HG03066 (cell line): Measurements from ENCODE around the gene PPP4R3B.
A peak's percentile ranks its signal among the peaks of the same experiment; 100 is the strongest.

Experiments used
- ATAC-seq: cut with Tn5 transposase; IDR thresholded peaks from one replicate; pipeline ENCODE4 v1.9.1; 2021; ENCODE audit warnings: low read depth; ENCODE audit not compliant: unreplicated experiment

PPP4R3B gene

DNA sequence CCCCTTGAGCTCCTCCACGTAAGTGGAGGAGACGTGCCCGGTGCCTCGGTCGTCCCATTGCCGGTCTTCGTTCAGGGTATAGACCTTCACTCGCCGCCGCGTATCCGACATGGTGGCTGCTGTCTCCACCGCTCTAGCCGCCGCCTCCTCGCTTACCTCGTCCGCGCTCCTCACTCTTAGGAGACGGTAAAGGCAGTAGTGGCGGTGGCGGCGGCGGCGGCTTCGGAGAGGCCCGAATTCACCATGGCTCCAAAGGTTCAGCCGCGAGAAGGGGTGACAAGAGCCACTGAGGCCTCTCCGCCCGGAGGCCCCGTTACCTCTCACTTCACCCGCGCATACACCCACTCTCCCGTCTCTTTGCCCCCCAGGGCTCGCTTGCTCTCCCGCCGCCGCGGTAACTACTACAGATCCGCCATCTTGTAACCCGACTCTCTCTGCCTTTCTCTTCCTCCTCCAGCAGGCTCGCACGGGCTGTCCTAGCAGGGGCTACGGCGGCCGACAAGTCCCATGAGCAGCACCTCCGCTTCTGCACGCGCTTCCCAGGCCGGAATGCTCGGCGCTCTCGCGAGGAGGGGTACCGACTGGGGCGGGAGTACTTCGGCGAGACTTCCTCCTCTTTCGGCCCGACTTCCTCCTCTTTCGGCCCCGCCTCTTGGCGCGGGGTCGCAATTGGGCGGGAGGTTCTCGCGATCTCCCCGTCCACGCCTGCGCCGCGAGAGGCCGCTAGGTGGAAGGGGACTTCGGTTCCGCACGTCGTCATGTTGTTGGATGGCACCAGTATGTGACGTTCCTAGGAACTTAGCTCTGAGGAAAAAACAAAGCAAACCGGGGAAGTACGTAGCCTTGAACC, at the start of gene PPP4R3B:
Gene PPP4R3B (minus strand): TSS at position 448 of the 850 bp plus-strand sequence. CDS start 337 bp downstream, at position 111.
- ATAC-seq = peak; percentile 75

DNA sequence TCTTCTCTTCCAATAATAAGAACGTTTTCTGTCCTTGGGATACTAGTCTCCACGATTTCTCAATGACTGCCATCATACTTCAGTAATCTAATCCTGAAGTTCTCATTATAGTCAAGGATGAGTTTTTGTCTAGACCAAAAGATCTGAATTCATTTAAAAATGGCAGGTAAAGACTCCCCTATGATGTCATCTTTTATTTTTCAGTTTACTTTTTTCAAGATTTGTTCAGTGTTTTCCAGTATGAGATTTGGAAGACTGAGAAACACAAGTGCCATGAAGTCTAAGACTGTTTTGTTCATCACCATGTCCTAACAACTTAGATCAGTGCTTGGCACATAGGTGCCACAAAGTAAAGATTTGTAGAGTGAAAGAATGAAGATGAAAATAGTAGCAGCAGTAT, 35.8 kb upstream of the PPP4R3B start:
- no peak for ATAC-seq

DNA sequence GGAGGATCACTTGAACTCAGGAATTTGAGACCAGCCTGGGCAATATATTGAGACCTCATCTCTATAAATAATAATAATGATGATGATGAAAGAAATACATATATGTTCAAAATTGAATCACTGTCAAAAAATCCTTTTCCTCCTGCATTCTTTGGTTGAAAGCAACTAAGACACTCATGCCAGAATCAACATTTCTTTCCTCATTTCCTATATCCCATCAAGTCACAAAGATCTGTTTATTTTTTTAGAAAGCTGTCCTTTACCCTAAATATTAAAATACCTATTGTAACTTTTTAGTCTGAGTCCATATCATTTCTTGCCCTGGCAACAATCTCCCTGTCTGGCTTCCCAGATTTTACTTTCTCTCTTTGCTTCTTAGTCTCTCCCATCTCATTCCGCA, 31.8 kb upstream of the PPP4R3B start:
- no peak for ATAC-seq

DNA sequence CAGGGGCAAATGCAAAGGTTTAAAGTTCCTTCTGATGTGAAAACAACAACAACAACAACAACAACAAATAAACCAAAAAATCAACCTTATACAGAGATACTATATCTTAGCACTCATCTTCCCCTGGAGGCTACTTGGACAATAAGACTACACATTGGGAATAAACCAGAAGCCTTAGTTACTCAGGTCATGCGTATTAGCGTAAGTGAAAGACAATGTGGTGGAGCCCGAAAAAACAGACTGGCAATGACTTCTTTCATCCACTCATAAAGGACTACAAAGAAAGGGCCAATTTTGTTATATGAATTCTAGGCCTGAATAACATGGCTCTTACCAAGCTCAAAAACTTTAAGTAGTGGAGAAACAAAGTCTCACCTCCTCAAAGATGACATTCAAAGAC, 19.4 kb upstream of the PPP4R3B start:
- ATAC-seq = no peak

DNA sequence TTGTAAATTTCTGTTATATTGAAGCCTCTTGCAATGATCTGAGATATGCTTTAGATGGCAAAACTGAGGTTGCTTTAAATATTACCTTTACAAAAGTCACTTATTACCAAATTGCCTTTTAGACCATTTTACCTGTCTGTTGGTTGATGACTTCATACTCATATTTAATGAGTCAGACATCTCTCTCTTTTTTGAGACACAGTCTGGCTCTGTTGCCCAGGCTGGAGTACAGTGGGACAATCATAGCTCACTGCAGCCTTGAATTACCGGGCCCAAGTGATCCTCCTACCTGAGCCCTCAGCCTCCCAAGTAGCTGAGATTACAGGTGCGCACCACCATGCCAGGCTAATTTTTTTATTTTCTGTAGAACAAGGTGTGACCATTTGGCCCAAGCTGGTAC, 11.5 kb upstream of the PPP4R3B start:
- no peak for ATAC-seq

DNA sequence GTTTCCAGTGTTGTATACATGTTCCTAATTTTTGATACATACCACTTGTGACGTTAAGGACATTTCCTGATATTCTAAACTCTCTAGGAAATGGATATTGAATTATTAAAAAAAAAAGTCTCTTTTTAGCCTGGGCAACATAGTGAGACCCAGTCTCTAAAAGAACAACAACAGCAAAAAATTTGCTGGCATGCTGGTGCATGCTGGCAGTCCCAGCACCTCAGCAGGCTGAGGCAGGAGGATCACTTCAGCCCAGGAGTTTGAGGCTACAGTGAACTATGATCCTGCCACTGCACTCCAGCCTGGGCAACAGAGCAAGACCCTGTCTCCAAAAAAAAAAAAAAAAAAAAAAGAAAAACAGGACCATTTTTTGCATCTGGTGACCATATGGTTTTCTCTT, 10.5 kb upstream of the PPP4R3B start:
- ATAC-seq = no peak

DNA sequence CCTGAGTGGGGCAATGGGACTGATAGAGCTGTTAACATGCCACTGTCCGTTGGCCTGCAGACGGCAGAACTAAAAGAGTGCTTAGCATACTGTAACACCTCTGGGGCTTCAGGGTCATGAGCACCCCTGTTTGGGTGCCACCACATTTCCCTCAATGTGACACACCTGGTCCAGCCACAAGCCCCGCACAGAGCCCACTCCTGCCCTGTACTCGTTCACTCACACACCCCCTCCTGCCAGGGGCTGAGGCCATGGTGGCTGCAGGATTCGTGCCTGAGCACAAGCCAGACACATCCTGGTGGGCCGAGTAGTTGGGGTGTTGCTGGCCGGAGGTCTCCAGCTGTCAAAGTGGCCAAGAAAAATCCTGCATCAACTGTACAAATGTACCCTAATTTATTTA, 4.4 kb upstream of the PPP4R3B start:
- no peak for ATAC-seq

DNA sequence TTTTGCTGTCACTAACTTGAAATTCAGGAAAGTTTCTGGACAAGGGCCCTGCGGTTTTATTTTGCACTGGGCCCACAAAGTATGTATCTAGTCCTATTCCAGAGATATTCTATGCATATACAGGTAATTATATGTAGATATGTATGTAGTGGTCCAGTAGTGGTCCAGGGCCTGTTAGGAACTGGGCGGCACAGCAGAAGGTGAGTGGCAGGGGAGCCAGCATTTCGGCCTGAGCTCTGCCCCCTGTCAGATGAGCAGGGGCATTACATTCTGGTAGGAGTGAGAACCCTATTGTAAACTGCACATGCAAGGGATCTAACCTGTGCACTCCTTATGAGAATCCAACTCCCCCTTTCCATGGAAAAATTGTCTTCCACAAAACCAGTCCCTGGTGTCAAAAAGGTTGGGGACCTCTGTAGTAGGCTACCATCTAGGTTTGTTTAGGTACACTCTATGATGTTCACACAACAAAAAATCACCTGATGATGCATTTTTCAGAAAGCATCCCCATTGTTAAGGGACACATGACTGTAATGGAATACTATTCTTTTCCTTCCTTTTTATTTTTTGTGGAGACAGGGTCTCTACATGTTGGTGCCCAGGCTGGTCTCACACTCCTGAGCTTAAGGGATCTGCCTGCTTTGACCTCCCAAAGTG, 2.8 kb upstream of the PPP4R3B start:
- no peak for ATAC-seq

DNA sequence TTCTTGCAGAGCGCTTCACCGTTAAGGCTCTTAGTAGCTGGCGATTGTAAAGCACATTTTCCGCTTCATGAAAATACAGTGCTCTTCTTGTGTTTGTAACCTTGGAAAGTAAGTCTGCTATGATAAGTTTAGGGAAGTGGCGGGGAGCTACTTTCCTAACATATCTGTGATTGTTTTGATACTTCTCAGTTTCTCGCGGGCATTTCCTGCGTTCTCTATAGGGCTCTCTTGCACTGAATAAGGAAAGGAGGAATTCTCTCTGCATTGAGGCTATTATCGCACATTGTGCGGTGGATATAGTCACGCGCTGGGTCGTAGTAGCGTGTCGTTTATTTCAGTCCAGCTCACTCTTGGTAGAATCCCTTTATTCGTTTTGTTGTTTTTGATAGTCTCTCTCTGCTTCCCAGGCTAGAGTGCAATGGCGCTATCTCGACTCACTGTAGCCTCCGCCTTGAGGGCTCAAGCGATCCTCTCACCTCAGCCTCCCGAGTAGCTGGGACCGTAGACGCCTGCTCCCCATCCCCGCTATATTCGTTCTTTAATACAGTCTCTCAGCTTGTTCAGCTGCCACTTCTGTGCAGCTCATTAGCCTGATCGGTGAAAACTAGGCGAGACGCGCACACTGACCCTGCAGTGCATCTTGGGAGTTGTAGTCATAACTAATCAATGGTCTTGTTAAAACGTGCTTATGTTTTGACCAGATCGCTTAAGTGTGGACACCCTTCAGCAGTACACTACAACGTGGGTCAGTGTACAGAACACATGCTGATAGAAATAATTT, 1.0 kb upstream of the PPP4R3B start:
- peak; percentile 29 for ATAC-seq

DNA sequence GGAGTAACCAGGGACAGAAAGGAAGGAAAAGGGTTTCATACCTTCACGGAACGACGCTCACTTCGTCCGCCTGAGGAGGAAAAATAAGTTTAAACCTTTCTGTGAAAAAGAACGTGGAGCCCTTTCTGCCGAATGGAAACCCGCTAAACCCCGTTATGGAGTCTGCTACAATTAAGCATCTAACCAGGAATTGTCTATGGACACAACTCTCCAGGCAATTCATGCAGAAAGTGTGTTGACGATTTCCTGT, 528 bp upstream of the PPP4R3B start:
- ATAC-seq = no peak

DNA sequence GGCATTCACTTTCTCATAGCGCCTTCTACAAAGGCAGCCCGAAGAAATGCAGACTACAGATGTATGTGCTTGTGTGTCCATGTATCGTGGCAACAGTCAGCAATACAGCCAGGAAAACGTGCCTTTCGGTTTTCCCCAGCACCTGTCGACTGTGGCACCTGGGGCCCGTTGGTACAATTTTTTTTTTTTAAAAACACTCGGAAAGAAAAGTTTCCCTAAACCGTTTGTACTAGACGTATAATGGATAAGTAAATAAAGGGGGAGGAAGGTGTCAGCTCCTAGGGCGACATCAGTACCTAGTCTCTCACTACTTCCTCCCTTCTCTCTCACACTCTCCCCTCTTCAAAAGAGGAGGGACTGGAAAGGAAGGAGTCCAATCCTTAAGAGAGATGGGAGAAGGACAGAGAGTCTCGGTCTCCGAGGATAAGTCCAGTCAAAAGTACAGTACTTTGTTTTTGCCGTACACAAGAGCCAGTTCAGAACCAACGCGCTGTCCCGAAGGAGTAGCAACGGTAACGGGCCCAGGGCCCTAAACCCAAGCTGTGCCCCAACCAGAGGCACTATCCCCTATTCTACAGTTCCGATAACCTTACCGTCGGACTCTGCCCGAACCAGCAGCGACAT, 759 bp downstream of the PPP4R3B start:
- ATAC-seq = peak; percentile 15

DNA sequence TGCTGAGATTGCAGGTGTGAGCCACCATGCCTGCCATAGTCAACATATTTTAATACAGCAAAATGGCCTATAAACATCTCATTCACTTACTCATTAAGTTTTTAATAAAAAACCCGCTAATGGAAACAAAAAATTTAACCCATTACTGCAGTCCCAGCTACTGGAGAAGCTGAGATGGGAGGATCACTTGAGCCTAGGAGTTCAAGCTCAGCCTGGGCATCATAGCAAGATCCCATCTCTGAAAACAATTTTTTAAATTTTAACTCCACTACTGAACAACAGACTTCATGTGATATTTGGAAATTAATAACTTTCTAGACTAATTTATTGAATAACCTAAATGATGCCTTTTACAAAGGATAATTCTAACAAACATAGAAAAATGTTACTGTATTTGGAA, 5.4 kb downstream of the PPP4R3B start:
- no peak for ATAC-seq

DNA sequence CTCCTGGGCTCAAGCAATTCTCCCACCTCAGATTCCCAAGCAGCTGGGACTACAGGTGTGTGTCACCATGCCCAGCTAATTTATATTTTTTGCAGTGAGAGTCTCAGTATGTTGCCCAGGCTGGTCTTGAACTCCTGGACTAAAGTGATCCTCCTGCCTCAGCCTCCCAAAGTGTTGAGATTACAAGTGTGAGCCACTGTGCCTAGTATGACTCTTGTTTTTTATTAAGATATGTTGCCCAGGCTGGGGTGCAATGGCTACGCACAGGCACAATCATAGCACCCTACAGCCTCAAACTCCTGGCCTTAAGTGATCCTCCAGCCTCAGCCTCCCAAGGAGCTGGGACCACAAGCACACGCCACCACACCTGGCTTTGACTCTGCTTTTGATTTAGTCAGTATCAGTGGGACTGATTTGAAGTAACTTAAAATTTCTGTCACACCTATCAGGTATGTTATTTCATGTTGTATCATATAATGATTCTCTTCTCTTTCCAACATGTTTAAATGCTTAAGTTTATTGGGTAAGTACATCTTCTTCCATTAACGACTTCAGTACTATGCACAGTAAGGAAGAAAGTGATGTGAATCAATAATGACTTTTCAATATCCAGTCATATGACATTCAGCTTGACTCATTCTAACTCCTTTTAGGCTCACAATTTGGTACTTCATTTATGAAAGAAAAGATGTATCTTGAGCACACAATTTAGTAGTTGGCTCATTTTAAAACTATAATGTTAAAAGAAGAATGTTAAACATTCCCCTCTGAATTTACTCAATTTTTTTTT, 6.3 kb downstream of the PPP4R3B start:
- no peak for ATAC-seq

DNA sequence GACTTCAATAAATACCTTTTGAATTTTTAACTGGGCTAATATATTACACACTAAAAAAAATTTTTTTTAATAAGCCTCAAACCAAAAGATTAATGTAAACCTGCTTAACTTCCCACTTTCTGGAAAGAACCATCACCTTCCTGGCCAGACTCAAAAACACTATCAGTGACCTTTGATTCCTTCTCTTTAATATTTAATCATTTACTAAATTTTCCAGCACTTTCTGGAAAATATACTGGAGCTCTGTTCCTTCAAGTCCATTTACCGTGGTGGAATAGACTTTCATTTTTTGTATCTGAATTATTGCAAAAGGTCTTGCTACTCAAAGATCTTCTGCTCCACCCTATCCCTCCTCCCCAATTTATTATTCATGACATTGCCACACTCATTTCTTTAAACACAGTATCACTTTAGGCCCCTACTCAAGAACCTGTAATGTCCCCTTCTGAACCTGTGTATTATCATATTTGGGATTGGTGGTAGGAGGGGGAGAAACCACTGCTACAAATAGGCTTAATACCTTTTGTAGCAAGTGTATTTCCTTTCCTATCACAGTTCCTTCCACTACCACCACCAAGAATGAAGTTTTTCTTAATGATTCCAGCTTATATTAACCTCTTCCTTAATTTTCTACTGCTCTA, 7.4 kb downstream of the PPP4R3B start:
- ATAC-seq = no peak

DNA sequence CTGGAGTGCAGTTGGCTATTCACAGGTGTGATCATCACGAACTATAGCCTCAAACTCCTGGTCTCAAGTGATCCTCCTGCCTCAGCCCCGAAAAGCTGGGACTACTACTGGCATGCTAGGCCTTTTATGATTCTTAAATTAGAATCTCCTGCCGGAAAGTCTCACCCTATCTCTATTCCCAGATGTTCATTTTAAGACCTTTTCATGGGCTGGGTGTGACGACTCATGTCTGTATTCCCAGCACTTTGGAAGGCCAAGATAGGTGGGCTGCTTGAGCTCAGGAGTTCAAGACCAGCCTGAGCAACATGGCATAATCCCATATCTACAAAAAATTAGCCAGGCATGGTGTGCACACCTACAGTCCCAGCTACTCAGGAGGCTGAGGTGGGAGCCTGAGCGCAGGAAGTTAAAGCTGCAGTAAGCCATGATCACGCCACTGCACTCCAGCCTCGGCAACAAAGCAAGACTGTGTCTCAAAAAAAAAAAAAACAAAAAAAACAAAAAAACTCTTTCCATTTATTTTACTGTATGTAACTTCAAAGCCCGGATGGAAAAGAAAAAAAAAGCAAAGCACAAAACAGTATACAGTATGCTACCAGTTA, 8.1 kb downstream of the PPP4R3B start:
- ATAC-seq = no peak

DNA sequence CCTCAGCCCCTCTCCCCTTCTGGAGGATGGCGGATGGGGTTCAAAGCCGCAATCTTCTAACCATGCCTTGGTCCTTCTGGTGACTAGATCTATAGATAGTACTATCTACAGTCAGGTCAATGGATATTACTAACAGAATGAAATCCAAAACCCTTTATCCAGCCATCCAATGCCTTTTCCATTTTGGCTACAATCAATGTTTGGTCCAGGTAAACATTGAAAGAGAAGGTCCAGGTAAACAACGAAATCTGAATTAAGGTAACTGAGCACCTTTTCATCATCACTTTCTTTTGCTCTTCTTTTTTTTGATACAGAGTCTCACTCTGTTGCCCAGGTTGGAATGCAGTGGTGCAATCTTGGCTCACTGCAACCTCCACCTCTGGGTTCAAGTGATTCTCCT, 9.7 kb downstream of the PPP4R3B start:
- ATAC-seq = no peak

DNA sequence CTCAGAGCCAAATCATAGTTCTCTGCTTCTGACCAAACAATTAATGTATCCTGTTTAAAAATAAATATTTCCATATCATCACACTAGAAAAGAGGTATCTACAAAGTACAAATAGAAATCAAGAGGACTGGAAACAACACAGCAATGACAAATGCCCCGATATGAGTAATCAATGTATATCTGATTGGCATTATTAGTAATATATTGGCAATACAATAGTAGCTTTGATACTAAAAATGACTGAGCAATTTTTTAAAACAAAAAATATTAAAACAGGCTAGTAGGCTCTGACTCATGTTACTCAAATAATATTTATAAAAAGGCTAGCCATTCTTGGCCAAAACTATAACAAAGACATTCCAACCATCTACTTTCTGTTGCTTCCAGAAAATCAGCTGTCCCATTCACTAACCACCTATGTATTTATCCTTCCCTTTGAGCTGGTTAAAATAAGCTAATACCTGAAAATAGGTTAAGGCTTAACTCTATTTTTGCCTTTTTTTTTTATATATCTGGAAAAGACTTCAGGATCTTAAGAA, 13.3 kb downstream of the PPP4R3B start:
- no peak for ATAC-seq

DNA sequence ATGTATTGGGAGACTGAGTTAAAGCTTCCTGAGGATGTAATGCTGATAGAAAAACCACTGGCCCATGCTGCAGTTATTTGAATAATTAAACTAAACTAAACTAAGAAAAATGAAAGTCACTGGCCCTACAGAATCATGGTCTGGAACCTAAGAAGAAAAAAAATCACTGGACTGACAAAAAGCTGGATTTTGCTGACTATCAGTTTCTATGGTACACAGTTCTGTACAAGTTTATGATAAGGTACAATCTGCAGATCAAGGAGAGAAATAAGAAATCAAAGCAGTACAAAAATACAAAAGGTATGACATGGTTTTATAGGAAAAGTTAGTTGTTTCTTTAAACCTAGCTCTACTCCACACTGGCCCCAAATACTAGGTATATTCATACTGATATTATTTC, 15.6 kb downstream of the PPP4R3B start:
- no peak for ATAC-seq

DNA sequence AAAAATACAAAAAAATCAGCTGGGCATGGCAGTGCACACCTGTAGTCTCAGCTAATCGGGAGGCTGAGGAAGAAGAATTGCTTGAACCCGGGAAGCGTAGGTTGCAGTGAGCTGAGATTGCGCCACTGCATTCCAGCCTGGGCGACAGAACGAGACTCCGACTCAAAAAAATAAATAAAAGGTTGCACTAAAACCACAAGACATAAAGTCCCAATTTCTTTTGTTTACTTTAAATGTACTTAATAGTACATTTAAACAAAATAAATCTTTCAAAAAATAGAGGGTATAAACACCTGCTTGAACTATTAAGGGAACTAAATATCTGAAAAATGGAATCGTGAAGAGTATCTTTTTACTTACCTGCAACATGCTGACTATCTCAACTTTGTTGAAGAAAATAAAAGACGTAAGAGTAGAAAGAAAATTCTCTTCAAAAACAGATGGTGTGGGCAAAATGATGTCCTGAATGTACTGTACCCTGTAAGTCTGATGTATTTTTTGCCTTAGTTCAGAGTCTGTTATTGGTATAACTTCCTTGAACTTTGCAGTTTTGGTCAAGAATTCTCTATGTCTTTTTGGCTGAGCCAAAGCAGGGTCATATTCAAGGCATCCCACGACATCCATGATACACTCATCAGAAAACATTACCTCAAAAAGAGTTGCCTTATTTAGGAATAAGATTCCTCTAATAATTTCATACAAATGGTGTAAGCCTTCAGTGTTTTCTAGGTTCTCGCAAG, 19.2 kb downstream of the PPP4R3B start:
- no peak for ATAC-seq
